K562 (cell line): ENCODE measurements around the gene CELA1. TPM values are rescaled to one million over a fixed set of nuclear protein-coding genes. Genes with fewer than 3 reads are reported as not detected.

Experiments used
- BRCA1 ChIP-seq, 2 experiments: fragments of 450-650 bp in 1 of 2; sonication (generic) in 1 of 2; formaldehyde crosslinking in 1 of 2; IDR thresholded peaks; 2 replicates each; pipeline versions ENCODE4 v1.5.0 to v1.6.1; 2017 to 2020; ENCODE audit warnings: mild to moderate bottlenecking in 1 of 2, missing genetic modification reagents in 1 of 2
- CTBP1 ChIP-seq: fragments of 450-650 bp; IDR thresholded peaks from 2 replicates; pipeline ENCODE4 v1.6.1; 2016; ENCODE audit warnings: borderline replicate concordance
- GATA2 ChIP-seq: sonication (generic); formaldehyde crosslinking; IDR thresholded peaks from 2 replicates; pipeline ENCODE4 v1.4.0; 2020; ENCODE audit warnings: mild to moderate bottlenecking, missing genetic modification reagents
- JUND ChIP-seq, 2 experiments: IDR thresholded peaks; 2 replicates in 1 of 2; 3 replicates in 1 of 2; pipeline ENCODE4 v1.6.1; 2011; ENCODE audit warnings: borderline replicate concordance in 2 of 2, low read depth in 2 of 2, low read length in 2 of 2, improper control_type of control experiment in 1 of 2, missing biosample characterization in 1 of 2, missing genetic modification characterization in 1 of 2, missing genetic modification reagents in 1 of 2
- NR2C2 ChIP-seq, 2 experiments: fragments of 200-800 bp in 1 of 2; sonication (Bioruptor generic) in 1 of 2; sonication (generic) in 1 of 2; formaldehyde crosslinking in 1 of 2; IDR thresholded peaks; 2 replicates each; pipeline versions ENCODE4 v1.6.1 to v1.8.0; 2016 to 2022; ENCODE audit warnings: mild to moderate bottlenecking in 1 of 2, missing compliant biosample characterization in 1 of 2, missing genetic modification characterization in 1 of 2, missing genetic modification reagents in 1 of 2
- PCBP2 ChIP-seq: fragments of 200-400 bp; formaldehyde crosslinking; IDR thresholded peaks from 2 replicates; pipeline ENCODE4 v1.6.1; 2018; ENCODE audit warnings: low read length, low read depth, mild to moderate bottlenecking, moderate library complexity; ENCODE audit not compliant: poor library complexity, severe bottlenecking
- PHF20 ChIP-seq: fragments of 450-650 bp; IDR thresholded peaks from 2 replicates; pipeline ENCODE4 v1.6.1; 2018; ENCODE audit not compliant: partially characterized antibody
- PHF21A ChIP-seq: fragments of 450-650 bp; IDR thresholded peaks from 2 replicates; pipeline ENCODE4 v1.6.1; 2017; ENCODE audit warnings: low read depth, borderline replicate concordance
- PHF8 ChIP-seq: fragments of 200-600 bp; sonication (generic); IDR thresholded peaks from 2 replicates; pipeline ENCODE4 v1.6.1; 2012; ENCODE audit warnings: mixed run types, mild to moderate bottlenecking, inconsistent platforms, low read length, moderate library complexity, borderline replicate concordance
- PTTG1 ChIP-seq: fragments of 450-650 bp; IDR thresholded peaks from 2 replicates; pipeline ENCODE4 v1.6.1; 2016; ENCODE audit warnings: low read depth, mild to moderate bottlenecking, missing genetic modification characterization, missing compliant biosample characterization
- RBM25 ChIP-seq: fragments of 200-400 bp; formaldehyde crosslinking; IDR thresholded peaks from 2 replicates; pipeline ENCODE4 v1.6.1; 2018; ENCODE audit warnings: low read length, low read depth, moderate library complexity; ENCODE audit not compliant: severe bottlenecking
- TAF7 ChIP-seq: fragments of 450-650 bp; IDR thresholded peaks from 2 replicates; pipeline ENCODE4 v1.6.1; 2016; ENCODE audit warnings: missing genetic modification characterization, missing compliant biosample characterization
- THRAP3 ChIP-seq: fragments of 450-650 bp; IDR thresholded peaks from 2 replicates; pipeline ENCODE4 v1.6.1; 2016; ENCODE audit warnings: mild to moderate bottlenecking, inconsistent platforms, borderline replicate concordance
- U2AF2 ChIP-seq: fragments of 200-400 bp; formaldehyde crosslinking; optimal IDR thresholded peaks from 2 replicates; pipeline ENCODE3; 2017; ENCODE audit warnings: low read depth, mild to moderate bottlenecking, low read length
- XRCC5 ChIP-seq: fragments of 200-400 bp; formaldehyde crosslinking; IDR thresholded peaks from 2 replicates; pipeline ENCODE4 v1.6.1; 2017; ENCODE audit warnings: low read depth, mild to moderate bottlenecking, low read length
- YBX1 ChIP-seq: fragments of 450-650 bp; IDR thresholded peaks from 2 replicates; pipeline ENCODE4 v1.7.1; 2016; ENCODE audit warnings: mild to moderate bottlenecking
- ZNF212 ChIP-seq: fragments of 450-650 bp; formaldehyde crosslinking; IDR thresholded peaks from 2 replicates; pipeline ENCODE4 v1.4.0; 2020; ENCODE audit warnings: mild to moderate bottlenecking
- ZNF408 ChIP-seq: fragments of 250-450 bp; sonication (Bioruptor Pico); IDR thresholded peaks from 2 replicates; pipeline ENCODE4 v1.4.0; 2020; ENCODE audit warnings: low read depth, mild to moderate bottlenecking, moderate library complexity
- ZNF41 ChIP-seq: fragments of 250-450 bp; sonication (Bioruptor Pico); conservative IDR thresholded peaks from 2 replicates; pipeline ENCODE4 v1.4.0; 2020; ENCODE audit warnings: mild to moderate bottlenecking
- ZNF668 ChIP-seq: fragments of 250-450 bp; sonication (Bioruptor Pico); IDR thresholded peaks from 2 replicates; pipeline ENCODE4 v1.8.0; 2022; ENCODE audit warnings: mild to moderate bottlenecking, inconsistent platforms
- polyA plus RNA-seq, 8 experiments: library from polyadenylated mRNA; depleted of rRNA in 4 of 8; stranded (reverse) in 5 of 8; unstranded in 3 of 8; fragments of >200 nt; fragmentation: Nextera tagmentation in 2 of 8; fragmentation: Illumina TruSeq in 1 of 8; extraction: Ambion mirVana in 2 of 8; extraction: Trizol in 1 of 8; gene quantifications; 2 replicates each; pipeline versions ENCODE4 v1.2.1 to v1.2.3, GENCODE V29; 2011 to 2014; ENCODE audit warnings: inconsistent platforms in 1 of 8, missing spikeins in 1 of 8
- total RNA-seq, 7 experiments: library from RNA; depleted of rRNA in 6 of 7; stranded (reverse); fragments of >200 nt in 6 of 7; fragmentation: Illumina TruSeq in 2 of 7; extraction: Trizol in 2 of 7; gene quantifications; 2 replicates each; pipeline versions ENCODE4 v1.2.1 to v1.2.3, GENCODE V29; 2011 to 2021; ENCODE audit warnings: low replicate concordance in 1 of 7
- TF ChIP-seq, protein P1 (sequence below): fragments of 250-450 bp; sonication (Bioruptor Pico); IDR thresholded peaks from 2 replicates; pipeline ENCODE4 v1.4.0; 2020
- TF ChIP-seq, protein P2 (sequence below): fragments of 250-450 bp; sonication (Bioruptor Pico); IDR thresholded peaks from 2 replicates; pipeline ENCODE4 v1.6.1; 2021; ENCODE audit warnings: mild to moderate bottlenecking
- TF ChIP-seq, protein P3 (sequence below): sonication (generic); formaldehyde crosslinking; IDR thresholded peaks from 2 replicates; pipeline ENCODE4 v1.8.0; 2022; ENCODE audit warnings: mild to moderate bottlenecking, missing genetic modification reagents
- TF ChIP-seq, protein P4 (sequence below): IDR thresholded peaks from 2 replicates; pipeline ENCODE4 v1.6.1; 2012; ENCODE audit warnings: low read depth, low read length, improper control_type of control experiment, borderline replicate concordance

The CELA1 gene
- total and polyA plus RNA-seq, 9 of the 15 experiments (the other 6 are each of a cell fraction or from before 2014, with no cell fraction given): 0.06 to 0.27 (median 0.22) TPM; not detected in 6

DNA sequence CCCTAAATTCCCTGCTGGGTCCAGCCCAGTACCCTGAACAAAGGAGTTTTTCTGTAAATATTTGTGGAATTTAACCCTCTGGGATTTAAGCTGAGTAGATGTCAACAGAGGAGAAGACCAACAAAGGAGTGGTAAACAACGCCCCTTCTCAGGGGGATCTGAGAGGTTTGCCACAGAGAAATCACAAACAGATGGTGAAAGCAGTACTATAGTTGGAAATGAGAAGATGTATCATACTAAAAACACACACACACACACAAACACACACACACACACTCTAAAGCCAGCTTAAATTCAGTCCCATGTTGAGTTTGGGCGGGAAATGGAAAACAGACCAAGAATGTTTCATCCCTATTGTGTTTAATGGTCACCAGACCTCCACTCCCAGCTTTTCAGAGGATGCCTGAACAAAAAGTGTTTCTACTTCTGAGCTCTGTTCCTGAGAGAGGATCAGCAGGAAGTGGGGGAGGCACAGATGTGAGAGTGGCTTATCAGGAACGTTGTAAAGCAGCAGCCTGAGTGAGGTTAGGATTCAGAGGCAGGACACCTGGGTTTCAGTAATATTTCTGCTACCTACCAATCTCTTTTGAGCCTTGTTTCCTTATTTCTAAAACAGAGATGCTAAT, 25.7 kb downstream of the CELA1 start (continued):
- TF ChIP-seq, protein P1, sequence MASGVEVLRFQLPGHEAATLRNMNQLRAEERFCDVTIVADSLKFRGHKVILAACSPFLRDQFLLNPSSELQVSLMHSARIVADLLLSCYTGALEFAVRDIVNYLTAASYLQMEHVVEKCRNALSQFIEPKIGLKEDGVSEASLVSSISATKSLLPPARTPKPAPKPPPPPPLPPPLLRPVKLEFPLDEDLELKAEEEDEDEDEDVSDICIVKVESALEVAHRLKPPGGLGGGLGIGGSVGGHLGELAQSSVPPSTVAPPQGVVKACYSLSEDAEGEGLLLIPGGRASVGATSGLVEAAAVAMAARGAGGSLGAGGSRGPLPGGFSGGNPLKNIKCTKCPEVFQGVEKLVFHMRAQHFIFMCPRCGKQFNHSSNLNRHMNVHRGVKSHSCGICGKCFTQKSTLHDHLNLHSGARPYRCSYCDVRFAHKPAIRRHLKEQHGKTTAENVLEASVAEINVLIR (CRISPR knock-in tag): no peak
- TF ChIP-seq JUND (IDR thresholded peaks at IDR 0.05; ENCODE audit: borderline replicate concordance, low read depth, low read length): no peak
- TF ChIP-seq JUND (tag; IDR thresholded peaks at IDR 0.05; ENCODE audit: borderline replicate concordance, low read depth, low read length): peak; percentile 39; the same call in 1 of the 3 replicates
- no peak for TF ChIP-seq BRCA1 (IDR thresholded peaks at IDR 0.05)
- no peak for TF ChIP-seq BRCA1 (CRISPR knock-in tag; IDR thresholded peaks at IDR 0.05)
- TF ChIP-seq GATA2 (CRISPR knock-in tag): 0 out of 2 replicates have a peak, but pooled peaks have one; percentile 27
- no peak for TF ChIP-seq THRAP3
- no peak for TF ChIP-seq PHF8
- TF ChIP-seq, protein P2, sequence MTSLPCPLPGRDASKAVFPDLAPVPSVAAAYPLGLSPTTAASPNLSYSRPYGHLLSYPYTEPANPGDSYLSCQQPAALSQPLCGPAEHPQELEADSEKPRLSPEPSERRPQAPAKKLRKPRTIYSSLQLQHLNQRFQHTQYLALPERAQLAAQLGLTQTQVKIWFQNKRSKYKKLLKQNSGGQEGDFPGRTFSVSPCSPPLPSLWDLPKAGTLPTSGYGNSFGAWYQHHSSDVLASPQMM (CRISPR knock-in tag): no peak
- TF ChIP-seq PHF21A: no peak
- no peak for TF ChIP-seq RBM25
- TF ChIP-seq, protein P3, sequence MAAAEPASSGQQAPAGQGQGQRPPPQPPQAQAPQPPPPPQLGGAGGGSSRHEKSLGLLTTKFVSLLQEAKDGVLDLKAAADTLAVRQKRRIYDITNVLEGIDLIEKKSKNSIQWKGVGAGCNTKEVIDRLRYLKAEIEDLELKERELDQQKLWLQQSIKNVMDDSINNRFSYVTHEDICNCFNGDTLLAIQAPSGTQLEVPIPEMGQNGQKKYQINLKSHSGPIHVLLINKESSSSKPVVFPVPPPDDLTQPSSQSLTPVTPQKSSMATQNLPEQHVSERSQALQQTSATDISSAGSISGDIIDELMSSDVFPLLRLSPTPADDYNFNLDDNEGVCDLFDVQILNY: no peak
- 0 out of 2 replicates have a peak, but pooled peaks have one; percentile 30 for TF ChIP-seq XRCC5
- no peak for TF ChIP-seq YBX1
- TF ChIP-seq, protein P4, sequence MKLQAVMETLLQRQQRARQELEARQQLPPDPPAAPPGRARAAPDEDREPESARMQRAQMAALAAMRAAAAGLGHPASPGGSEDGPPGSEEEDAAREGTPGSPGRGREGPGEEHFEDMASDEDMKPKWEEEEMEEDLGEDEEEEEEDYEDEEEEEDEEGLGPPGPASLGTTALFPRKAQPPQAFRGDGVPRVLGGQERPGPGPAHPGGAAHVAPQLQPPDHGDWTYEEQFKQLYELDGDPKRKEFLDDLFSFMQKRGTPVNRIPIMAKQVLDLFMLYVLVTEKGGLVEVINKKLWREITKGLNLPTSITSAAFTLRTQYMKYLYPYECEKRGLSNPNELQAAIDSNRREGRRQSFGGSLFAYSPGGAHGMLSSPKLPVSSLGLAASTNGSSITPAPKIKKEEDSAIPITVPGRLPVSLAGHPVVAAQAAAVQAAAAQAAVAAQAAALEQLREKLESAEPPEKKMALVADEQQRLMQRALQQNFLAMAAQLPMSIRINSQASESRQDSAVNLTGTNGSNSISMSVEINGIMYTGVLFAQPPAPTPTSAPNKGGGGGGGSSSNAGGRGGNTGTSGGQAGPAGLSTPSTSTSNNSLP: no peak
- no peak for TF ChIP-seq TAF7 (tag)
- TF ChIP-seq PCBP2: no peak
- TF ChIP-seq ZNF212 (CRISPR knock-in tag): no peak
- no peak for TF ChIP-seq ZNF41 (CRISPR knock-in tag)
- TF ChIP-seq U2AF2: no peak
- no peak for TF ChIP-seq ZNF668 (CRISPR knock-in tag)
- TF ChIP-seq PHF20: peak; percentile 39
- TF ChIP-seq CTBP1: peak; percentile 71; the same call in 1 of the 2 replicates
- no peak for TF ChIP-seq ZNF408 (CRISPR knock-in tag)
- TF ChIP-seq NR2C2 (CRISPR knock-in tag; IDR thresholded peaks at IDR 0.05): no peak
- no peak for TF ChIP-seq NR2C2 (tag; IDR thresholded peaks at IDR 0.05)
- TF ChIP-seq PTTG1 (tag): no peak
